HEK293 (cell line): ENCODE results near the gene NPAT.

ENCODE experiments used
- CTCF ChIA-PET: fragments of 350-600 bp; formaldehyde crosslinking; extraction: SDS; loops from one replicate; lab custom pipeline; 2021; ENCODE audit warnings: antibody characterized with exemption; lab: Yijun Ruan, JAX
- POLR2A ChIA-PET: fragments of 300-600 bp; formaldehyde crosslinking; extraction: SDS; loops from one replicate; lab custom pipeline; 2020; ENCODE audit warnings: antibody characterized with exemption, inconsistent platforms; lab: Yijun Ruan, JAX
- H3K27ac ChIP-seq: fragments of 200-500 bp; sonication (Bioruptor generic); 2 replicates; pipeline ENCODE4 v1.5.1; 2014; ENCODE audit warnings: low read depth, low read length, control low read depth, inconsistent platforms; ENCODE audit errors: extremely low read depth
- H3K36me3 ChIP-seq, 2 experiments: fragments of 200-500 bp in 1 of 2; sonication (Bioruptor generic) in 1 of 2; 1 replicate in 1 of 2; 2 replicates in 1 of 2; pipeline ENCODE4 v1.5.1; 2014 to 2017; ENCODE audit warnings: inconsistent platforms in 2 of 2, low read length in 2 of 2; ENCODE audit not compliant: control insufficient read depth in 2 of 2, insufficient read depth in 1 of 2
- H3K4me1 ChIP-seq: fragments of 200-500 bp; sonication (Bioruptor generic); 2 replicates; pipeline ENCODE4 v1.5.1; 2014; ENCODE audit warnings: mild to moderate bottlenecking, low read length, inconsistent platforms; ENCODE audit not compliant: control insufficient read depth, insufficient read depth
- H3K4me3 ChIP-seq: 2 replicates; pipeline ENCODE4 v1.5.1; 2011; ENCODE audit warnings: low read depth, mild to moderate bottlenecking, control low read depth, low read length, moderate library complexity
- H3K9me3 ChIP-seq: fragments of 200-500 bp; sonication (Bioruptor generic); 2 replicates; pipeline ENCODE4 v1.5.1; 2014; ENCODE audit warnings: low read depth, low read length, inconsistent platforms; ENCODE audit not compliant: control insufficient read depth, insufficient read depth
- KLF10 ChIP-seq: fragments of 450-650 bp; IDR thresholded peaks from 2 replicates; pipeline ENCODE4 v1.5.1; 2018; ENCODE audit warnings: missing biosample characterization, mild to moderate bottlenecking, missing genetic modification characterization
- ZBTB44 ChIP-seq: fragments of 450-650 bp; IDR thresholded peaks from 2 replicates; pipeline ENCODE4 v1.5.1; 2018; ENCODE audit warnings: missing biosample characterization, mild to moderate bottlenecking, missing genetic modification characterization
- ZBTB8A ChIP-seq: fragments of 450-650 bp; formaldehyde crosslinking; IDR thresholded peaks from 2 replicates; pipeline ENCODE4 v1.5.1; 2016; ENCODE audit warnings: missing biosample characterization, missing genetic modification characterization
- ZNF10 ChIP-seq: fragments of 450-650 bp; formaldehyde crosslinking; IDR thresholded peaks from 2 replicates; pipeline ENCODE4 v1.5.1; 2017; ENCODE audit warnings: missing biosample characterization, missing genetic modification characterization
- ZNF146 ChIP-seq: fragments of 450-650 bp; formaldehyde crosslinking; IDR thresholded peaks from 2 replicates; pipeline ENCODE4 v1.5.1; 2016; ENCODE audit warnings: missing biosample characterization, missing genetic modification characterization
- ZNF175 ChIP-seq: fragments of 450-650 bp; formaldehyde crosslinking; IDR thresholded peaks from 2 replicates; pipeline ENCODE4 v1.5.1; 2016; ENCODE audit warnings: missing biosample characterization, missing genetic modification characterization
- ZNF23 ChIP-seq: fragments of 450-650 bp; formaldehyde crosslinking; IDR thresholded peaks from 2 replicates; pipeline ENCODE4 v1.5.1; 2016; ENCODE audit warnings: missing biosample characterization, missing genetic modification characterization, borderline replicate concordance
- ZNF335 ChIP-seq: fragments of 450-650 bp; formaldehyde crosslinking; conservative IDR thresholded peaks from 2 replicates; pipeline ENCODE4 v1.5.1; 2016; ENCODE audit warnings: missing biosample characterization, missing genetic modification characterization
- ZNF423 ChIP-seq: fragments of 450-650 bp; formaldehyde crosslinking; IDR thresholded peaks from 2 replicates; pipeline ENCODE4 v1.5.1; 2016; ENCODE audit warnings: missing biosample characterization, missing genetic modification characterization
- ZNF596 ChIP-seq: fragments of 450-650 bp; IDR thresholded peaks from 2 replicates; pipeline ENCODE4 v1.5.0; 2018; ENCODE audit warnings: missing biosample characterization, mild to moderate bottlenecking, missing genetic modification characterization, moderate library complexity
- ZSCAN16 ChIP-seq: fragments of 450-650 bp; formaldehyde crosslinking; IDR thresholded peaks from 2 replicates; pipeline ENCODE4 v1.5.1; 2016; ENCODE audit warnings: missing biosample characterization, missing genetic modification characterization
- TF ChIP-seq, protein P1 (sequence below): fragments of 450-650 bp; formaldehyde crosslinking; IDR thresholded peaks from 2 replicates; pipeline ENCODE4 v1.5.1; 2017; ENCODE audit warnings: missing biosample characterization, missing genetic modification characterization
- TF ChIP-seq, protein P2 (sequence below): fragments of 450-650 bp; formaldehyde crosslinking; IDR thresholded peaks from 2 replicates; pipeline ENCODE4 v1.5.1; 2016; ENCODE audit warnings: missing biosample characterization, missing genetic modification characterization
- TF ChIP-seq, protein P3 (sequence below): fragments of 450-650 bp; formaldehyde crosslinking; IDR thresholded peaks from 2 replicates; pipeline ENCODE4 v1.5.1; 2016; ENCODE audit warnings: missing biosample characterization, missing genetic modification characterization

Gene NPAT

DNA sequence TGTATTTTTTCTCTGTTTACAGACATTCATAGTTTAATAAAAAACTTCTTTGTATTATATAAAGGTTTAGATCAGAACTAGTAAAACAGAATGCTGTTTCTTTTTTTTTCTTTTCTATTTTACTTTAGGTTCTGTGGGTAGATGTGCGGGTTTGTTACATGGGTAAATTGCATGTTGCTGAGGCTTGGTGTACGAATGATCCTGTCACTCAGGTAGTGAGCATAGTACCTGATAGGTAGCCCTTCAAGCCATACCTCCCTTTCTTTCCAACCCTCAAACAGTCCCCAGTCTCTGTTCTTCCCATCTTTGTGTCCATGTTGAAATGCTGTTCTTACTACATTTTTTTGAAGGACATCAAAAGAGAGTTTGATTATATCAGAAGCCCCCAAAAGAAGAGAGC is 3.6 kb upstream of the NPAT start (continued):
- TF ChIP-seq ZBTB44 (tag by site-specific recombination): no peak

- Histone ChIP-seq H3K36me3 (peaks cover 0 to 22% of the 10 kb centered on the region in 2 experiments; a peak in 2 of 3 replicates), H3K27ac (no peak overlapping the region), H3K4me1 (no peaks in the 10 kb centered on the region), H3K9me3 (no peaks in the 10 kb centered on the region), H3K4me3 (no peak overlapping the region)
- CTCF ChIA-PET: interaction anchor here (0.9 to 1.2 kb wide), 2 partner anchors 107 to 420 kb away, joined by 4 to 7 read pairs; no protein-coding TSS in a partner anchor
- POLR2A ChIA-PET: no interaction called here
- no peak for TF ChIP-seq ZNF175 (tag by site-specific recombination)
- TF ChIP-seq ZNF335 (tag by site-specific recombination): 0 out of 2 replicates have a peak, but pooled peaks have one; percentile 15
Measured at GRCh38 chr11:108224911-108225786, 2.7 kb upstream of the NPAT start.

DNA sequence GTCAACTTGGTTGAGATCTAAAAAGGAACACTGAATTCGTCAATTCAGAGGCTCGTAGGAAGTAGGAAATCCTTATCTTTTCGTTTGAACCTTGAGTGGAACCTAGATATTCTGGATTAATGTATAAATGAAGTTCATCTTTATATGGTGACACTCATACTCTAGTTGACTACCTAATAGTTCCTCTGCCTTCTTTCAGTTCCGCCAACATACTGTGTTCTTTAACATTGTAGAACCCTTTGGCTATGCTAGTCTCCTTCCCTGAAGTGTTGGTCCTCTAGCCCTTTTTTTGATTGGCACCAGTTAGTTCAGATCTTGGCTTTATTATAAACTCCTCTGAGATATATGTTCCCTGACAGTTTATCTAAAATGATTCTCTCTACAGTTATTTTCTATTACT is 1.9 kb upstream of the NPAT start:
- no peaks in the 10 kb centered on the region for H3K4me1 ChIP-seq
- H3K27ac ChIP-seq: no peak overlapping the region
- TF ChIP-seq ZNF23 (tag by site-specific recombination) (no peak), KLF10 (tag by site-specific recombination) (no peak), ZNF596 (tag by site-specific recombination) (no peak), ZBTB8A (tag by site-specific recombination) (no peak), ZNF10 (tag by site-specific recombination) (no peak), ZSCAN16 (no peak), ZNF423 (tag by site-specific recombination) (no peak), ZNF146 (tag by site-specific recombination) (no peak)
- TF ChIP-seq, protein P1, sequence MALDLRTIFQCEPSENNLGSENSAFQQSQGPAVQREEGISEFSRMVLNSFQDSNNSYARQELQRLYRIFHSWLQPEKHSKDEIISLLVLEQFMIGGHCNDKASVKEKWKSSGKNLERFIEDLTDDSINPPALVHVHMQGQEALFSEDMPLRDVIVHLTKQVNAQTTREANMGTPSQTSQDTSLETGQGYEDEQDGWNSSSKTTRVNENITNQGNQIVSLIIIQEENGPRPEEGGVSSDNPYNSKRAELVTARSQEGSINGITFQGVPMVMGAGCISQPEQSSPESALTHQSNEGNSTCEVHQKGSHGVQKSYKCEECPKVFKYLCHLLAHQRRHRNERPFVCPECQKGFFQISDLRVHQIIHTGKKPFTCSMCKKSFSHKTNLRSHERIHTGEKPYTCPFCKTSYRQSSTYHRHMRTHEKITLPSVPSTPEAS: no peak
- TF ChIP-seq, protein P2, sequence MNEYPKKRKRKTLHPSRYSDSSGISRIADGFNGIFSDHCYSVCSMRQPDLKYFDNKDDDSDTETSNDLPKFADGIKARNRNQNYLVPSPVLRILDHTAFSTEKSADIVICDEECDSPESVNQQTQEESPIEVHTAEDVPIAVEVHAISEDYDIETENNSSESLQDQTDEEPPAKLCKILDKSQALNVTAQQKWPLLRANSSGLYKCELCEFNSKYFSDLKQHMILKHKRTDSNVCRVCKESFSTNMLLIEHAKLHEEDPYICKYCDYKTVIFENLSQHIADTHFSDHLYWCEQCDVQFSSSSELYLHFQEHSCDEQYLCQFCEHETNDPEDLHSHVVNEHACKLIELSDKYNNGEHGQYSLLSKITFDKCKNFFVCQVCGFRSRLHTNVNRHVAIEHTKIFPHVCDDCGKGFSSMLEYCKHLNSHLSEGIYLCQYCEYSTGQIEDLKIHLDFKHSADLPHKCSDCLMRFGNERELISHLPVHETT: no peak
- TF ChIP-seq, protein P3, sequence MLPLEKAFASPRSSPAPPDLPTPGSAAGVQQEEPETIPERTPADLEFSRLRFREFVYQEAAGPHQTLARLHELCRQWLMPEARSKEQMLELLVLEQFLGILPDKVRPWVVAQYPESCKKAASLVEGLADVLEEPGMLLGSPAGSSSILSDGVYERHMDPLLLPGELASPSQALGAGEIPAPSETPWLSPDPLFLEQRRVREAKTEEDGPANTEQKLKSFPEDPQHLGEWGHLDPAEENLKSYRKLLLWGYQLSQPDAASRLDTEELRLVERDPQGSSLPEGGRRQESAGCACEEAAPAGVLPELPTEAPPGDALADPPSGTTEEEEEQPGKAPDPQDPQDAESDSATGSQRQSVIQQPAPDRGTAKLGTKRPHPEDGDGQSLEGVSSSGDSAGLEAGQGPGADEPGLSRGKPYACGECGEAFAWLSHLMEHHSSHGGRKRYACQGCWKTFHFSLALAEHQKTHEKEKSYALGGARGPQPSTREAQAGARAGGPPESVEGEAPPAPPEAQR (tag by site-specific recombination): no peak
- ChIA-PET POLR2A (no interaction called here), CTCF (interaction anchor here (0.7 to 1.8 kb wide), 3 partner anchors 106 to 425 kb away, joined by 4 to 15 read pairs (median 7); partner anchors contain the start of gene CUL5)
- no peaks in the 10 kb centered on the region for H3K9me3 ChIP-seq
- peak overlapping the region; percentile 82 for H3K4me3 ChIP-seq
- peaks cover 0 to 19% of the 10 kb centered on the region in 2 experiments; a peak in 2 of 3 replicates for H3K36me3 ChIP-seq
